HUES48 (cell line): ENCODE data around the gene MBNL2.

ENCODE experiments used
- H3K27ac ChIP-seq: one replicate; pipeline ENCODE4 v1.7.0; 2013; ENCODE audit warnings: low read depth, low read length, inconsistent platforms
- H3K27me3 ChIP-seq: 2 replicates; pipeline ENCODE4 v1.6.1; 2013; ENCODE audit warnings: mild to moderate bottlenecking, low read length; ENCODE audit not compliant: control insufficient read depth, insufficient read depth
- H3K36me3 ChIP-seq: 2 replicates; pipeline ENCODE4 v1.6.1; 2013; ENCODE audit warnings: low read length; ENCODE audit not compliant: control insufficient read depth, insufficient read depth
- H3K4me1 ChIP-seq: 2 replicates; pipeline ENCODE4 v1.6.1; 2013; ENCODE audit warnings: mild to moderate bottlenecking, low read length; ENCODE audit not compliant: control insufficient read depth, insufficient read depth
- H3K4me3 ChIP-seq: 2 replicates; pipeline ENCODE4 v1.5.1; 2013; ENCODE audit warnings: mild to moderate bottlenecking, low read depth, low read length
- H3K9ac ChIP-seq: 2 replicates; pipeline ENCODE4 v1.6.1; 2013; ENCODE audit warnings: mild to moderate bottlenecking, low read depth, low read length, moderate library complexity
- H3K9me3 ChIP-seq: 2 replicates; pipeline ENCODE4 v1.6.1; 2013; ENCODE audit warnings: low read length; ENCODE audit not compliant: control insufficient read depth, insufficient read depth

MBNL2 gene

DNA sequence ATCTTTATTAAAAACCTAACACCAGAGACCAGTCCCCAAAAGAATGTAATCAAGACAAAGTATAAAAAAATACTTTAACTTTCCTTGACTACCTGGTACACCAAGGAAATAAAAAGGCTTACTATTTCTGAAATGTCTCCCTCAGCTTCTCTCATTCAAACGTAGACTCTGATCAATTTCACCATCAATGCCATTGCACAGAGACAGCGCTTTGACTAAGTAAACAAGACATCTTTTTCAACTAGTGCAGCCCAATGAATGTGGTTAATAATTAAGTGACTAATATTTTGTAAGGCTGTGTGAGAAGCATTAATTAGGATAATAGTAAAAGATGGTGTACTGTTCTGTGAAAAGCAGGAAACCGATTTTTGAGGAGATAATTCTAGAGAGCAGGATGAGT, 204.6 kb downstream of the MBNL2 start:
- Histone ChIP-seq H3K4me3 (no peak overlapping the region), H3K27me3 (no peaks in the 10 kb centered on the region), H3K9ac (no peak overlapping the region), H3K4me1 (peaks cover 9% of the 10 kb centered on the region; the same call in 1 of the 2 replicates), H3K36me3 (no peaks in the 10 kb centered on the region), H3K9me3 (no peaks in the 10 kb centered on the region), H3K27ac (no peak overlapping the region)

DNA sequence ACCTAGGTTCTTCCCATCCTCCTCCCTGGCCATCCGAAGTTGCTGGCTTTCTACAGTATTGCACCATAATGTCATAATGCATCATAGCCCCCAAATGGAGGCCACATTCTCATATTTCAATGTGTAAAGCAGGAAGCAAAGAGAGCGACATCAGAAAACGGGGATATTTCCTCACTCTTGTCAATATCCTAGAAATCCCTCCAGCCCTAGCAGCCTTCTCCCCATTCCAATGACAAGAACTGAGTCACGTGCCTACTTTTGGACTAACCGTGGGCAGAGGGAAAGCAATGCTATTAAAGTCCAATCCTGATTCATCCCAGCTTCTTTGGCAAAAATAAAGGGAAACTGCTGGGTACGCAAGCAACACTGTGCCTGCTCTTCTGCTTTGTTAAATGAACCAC, 207.5 kb downstream of the MBNL2 start:
- Histone ChIP-seq H3K4me3 (no peak overlapping the region), H3K36me3 (no peaks in the 10 kb centered on the region), H3K4me1 (peaks cover 13% of the 10 kb centered on the region; the same call in 1 of the 2 replicates), H3K27ac (no peak overlapping the region), H3K27me3 (no peaks in the 10 kb centered on the region), H3K9me3 (no peaks in the 10 kb centered on the region), H3K9ac (no peak overlapping the region)

DNA sequence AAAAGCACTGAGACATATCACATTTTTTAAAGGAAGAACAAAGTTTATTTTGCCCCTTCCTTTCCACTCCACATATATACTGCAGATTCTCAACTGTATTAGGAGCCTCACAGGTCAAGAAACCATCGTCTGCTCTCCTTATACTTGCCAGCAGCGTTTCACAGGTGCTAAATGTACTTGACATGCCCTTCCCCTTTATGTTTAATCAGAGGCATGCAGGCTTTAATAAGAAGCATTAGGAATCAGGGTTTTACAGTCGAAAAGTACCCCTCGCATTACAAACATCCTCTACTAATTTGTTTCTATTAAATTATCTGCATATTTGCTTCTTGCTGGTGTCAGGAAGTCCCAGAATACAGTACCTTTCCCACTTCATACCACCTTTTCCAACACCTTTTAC, 208.2 kb downstream of the MBNL2 start:
- Histone ChIP-seq H3K27me3 (no peaks in the 10 kb centered on the region), H3K9me3 (no peaks in the 10 kb centered on the region), H3K4me1 (peaks cover 13% of the 10 kb centered on the region; the same call in 1 of the 2 replicates), H3K9ac (no peak overlapping the region), H3K36me3 (no peaks in the 10 kb centered on the region), H3K4me3 (no peak overlapping the region), H3K27ac (no peak overlapping the region)

DNA sequence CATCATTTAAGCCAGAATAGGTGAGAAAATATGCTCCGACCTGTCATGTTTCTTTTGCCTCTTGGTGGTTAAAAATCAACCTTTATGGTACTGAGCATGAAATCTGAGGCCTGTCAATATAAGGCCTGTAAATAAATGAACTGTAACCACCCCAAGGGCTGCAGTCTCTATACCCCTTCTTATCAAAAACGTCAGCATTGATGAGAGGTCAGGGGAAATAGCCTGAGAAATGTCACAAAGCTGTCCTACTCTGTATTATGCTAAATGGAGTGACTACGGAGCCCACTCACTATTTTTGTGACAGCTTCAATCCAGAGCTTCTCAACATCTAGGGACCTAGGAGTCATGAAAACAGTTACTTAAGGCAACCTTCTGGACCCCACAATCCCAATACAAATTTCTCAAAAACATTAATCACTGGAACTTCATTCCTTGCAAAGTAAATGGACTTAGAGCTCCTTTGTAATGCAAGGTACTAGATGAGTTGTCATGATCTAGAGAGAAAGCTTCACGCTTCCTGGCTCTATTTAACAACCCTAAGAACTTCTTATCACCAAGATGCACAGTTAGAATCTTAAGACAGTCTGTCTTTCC, 209.1 kb downstream of the MBNL2 start:
- Histone ChIP-seq H3K4me1 (peaks cover 21% of the 10 kb centered on the region; the same call in 1 of the 2 replicates), H3K27me3 (no peaks in the 10 kb centered on the region), H3K36me3 (peaks cover 1% of the 10 kb centered on the region; the same call in 1 of the 2 replicates), H3K9me3 (no peaks in the 10 kb centered on the region), H3K27ac (no peak overlapping the region), H3K9ac (no peak overlapping the region), H3K4me3 (no peak overlapping the region; the same call in 1 of the 2 replicates)

- peak overlapping the region; percentile 62 for H3K9ac ChIP-seq
- H3K9me3 ChIP-seq = no peaks in the 10 kb centered on the region
- no peaks in the 10 kb centered on the region for H3K27me3 ChIP-seq
- H3K36me3 ChIP-seq = peaks cover 6% of the 10 kb centered on the region; the same call in 1 of the 2 replicates
- H3K4me1 ChIP-seq = peaks cover 23% of the 10 kb centered on the region; the same call in 1 of the 2 replicates
- H3K27ac ChIP-seq = no peak overlapping the region
- peak overlapping the region; percentile 96 for H3K4me3 ChIP-seq
Observed at GRCh38 chr13:97432232-97432916, 210.2 kb downstream of the MBNL2 start.

DNA sequence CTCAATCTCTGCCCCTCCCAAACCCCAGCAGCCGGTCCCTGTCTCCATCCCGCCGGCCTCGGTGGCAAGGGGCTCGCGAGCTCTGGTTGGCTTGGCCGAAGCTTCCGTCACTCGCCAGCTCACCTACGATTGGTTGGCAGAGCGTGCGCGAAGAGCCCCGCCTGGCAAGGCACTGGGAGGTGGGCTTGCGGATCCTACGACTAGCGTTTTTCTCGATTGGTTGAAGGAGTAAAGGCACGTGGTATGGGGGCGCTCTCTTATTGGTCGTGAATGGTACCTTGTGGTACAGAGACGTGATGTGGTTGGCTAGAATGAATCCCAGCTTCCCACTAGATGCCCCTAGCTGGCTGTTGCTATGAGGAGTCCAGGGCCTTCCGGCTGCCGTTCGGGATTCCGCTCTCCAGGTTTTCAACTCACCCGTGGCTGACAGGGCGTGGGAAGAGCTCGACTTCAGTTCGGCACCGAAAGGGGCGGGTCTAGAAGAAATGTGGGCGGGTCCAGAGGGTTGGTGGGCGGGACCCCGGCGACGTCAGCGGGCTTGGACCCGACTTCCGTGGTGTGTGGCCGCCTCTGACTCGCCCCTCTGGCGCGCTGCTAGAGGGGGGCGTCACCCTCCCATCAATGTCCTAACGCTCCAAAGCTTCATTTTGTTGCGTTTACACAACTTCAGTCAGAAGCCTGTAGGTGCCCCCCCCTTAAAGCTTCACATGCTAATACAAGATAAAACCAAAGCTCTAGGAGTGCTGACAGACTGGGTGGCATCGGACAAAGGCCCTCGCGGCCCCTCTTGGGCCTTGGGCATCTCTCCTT, 211.0 kb downstream of the MBNL2 start:
- peaks cover 6% of the 10 kb centered on the region; the same call in 1 of the 2 replicates for H3K36me3 ChIP-seq
- no peaks in the 10 kb centered on the region for H3K9me3 ChIP-seq
- no peaks in the 10 kb centered on the region for H3K27me3 ChIP-seq
- H3K4me3 ChIP-seq = peak overlapping the region; percentile 96
- H3K27ac ChIP-seq = peak overlapping the region; percentile 99
- H3K9ac ChIP-seq = peak overlapping the region; percentile 72
- peaks cover 22% of the 10 kb centered on the region; the same call in 1 of the 2 replicates for H3K4me1 ChIP-seq

- H3K9me3 ChIP-seq = no peaks in the 10 kb centered on the region
- H3K9ac ChIP-seq = peak within 1 kb of the TSS; percentile 88
- no peaks in the 10 kb centered on the region for H3K27me3 ChIP-seq
- H3K27ac ChIP-seq = peak within 1 kb of the TSS; percentile 99
- peaks cover 17% of the 10 kb centered on the region; the same call in 1 of the 2 replicates for H3K4me1 ChIP-seq
- H3K4me3 ChIP-seq = peak within 1 kb of the TSS; percentile 97
- H3K36me3 ChIP-seq = peaks cover 12% of the 10 kb centered on the region
Observed at GRCh38 chr13:97433727-97434396, 211.7 kb downstream of the MBNL2 start, which contains the start of gene RAP2A. RAP2A (plus strand) TSS chr13:97434169; CDS start chr13:97434471, 302 bp downstream.

- peaks cover 16% of the 10 kb centered on the region; the same call in 1 of the 2 replicates for H3K4me1 ChIP-seq
- H3K27me3 ChIP-seq = no peaks in the 10 kb centered on the region
- peaks cover 19% of the 10 kb centered on the region for H3K36me3 ChIP-seq
- peak overlapping the region; percentile 97 for H3K4me3 ChIP-seq
- peak overlapping the region; percentile 88 for H3K9ac ChIP-seq
- peak overlapping the region; percentile 69 for H3K27ac ChIP-seq
- H3K9me3 ChIP-seq = no peaks in the 10 kb centered on the region
Observed at GRCh38 chr13:97434397-97435201, 212.5 kb downstream of the MBNL2 start.

GRCh38 chr13:97435323-97435722, 213.2 kb downstream of the MBNL2 start:
- H3K4me3 ChIP-seq = peak overlapping the region; percentile 97
- no peak overlapping the region for H3K27ac ChIP-seq
- peaks cover 24% of the 10 kb centered on the region for H3K36me3 ChIP-seq
- H3K9me3 ChIP-seq = no peaks in the 10 kb centered on the region
- H3K4me1 ChIP-seq = peaks cover 16% of the 10 kb centered on the region; the same call in 1 of the 2 replicates
- peak overlapping the region; percentile 88 for H3K9ac ChIP-seq
- H3K27me3 ChIP-seq = no peaks in the 10 kb centered on the region

- no peaks in the 10 kb centered on the region for H3K27me3 ChIP-seq
- no peaks in the 10 kb centered on the region for H3K9me3 ChIP-seq
- H3K4me3 ChIP-seq = peak overlapping the region; percentile 97
- peaks cover 16% of the 10 kb centered on the region; the same call in 1 of the 2 replicates for H3K4me1 ChIP-seq
- H3K27ac ChIP-seq = no peak overlapping the region
- peaks cover 27% of the 10 kb centered on the region for H3K36me3 ChIP-seq
- H3K9ac ChIP-seq = no peak overlapping the region
Observed at GRCh38 chr13:97435794-97436193, 213.7 kb downstream of the MBNL2 start.
